Heart right ventricle (tissue), 16 donors: ENCODE results near the gene FSTL5. TPM values are rescaled to one million over a fixed set of nuclear protein-coding genes. Genes with fewer than 3 reads are reported as not detected.

Experiments used
- ATAC-seq, 8 donors: fragments of 200-7000 bp; cut with Tn5 transposase; one replicate each; pipeline ENCODE4 v1.9.1; 2020; ENCODE audit warnings: mild to moderate bottlenecking in 8 of 8, moderate library complexity in 8 of 8, moderate number of reproducible peaks in 1 of 8
- DNase-seq, 2 donors: peaks; one replicate each; pipeline ENCODE4 v3.0.0-alpha.2; 2020
- H3K27ac ChIP-seq, 10 donors: fragments of 200-600 bp; sonication (generic) in 2 of 10; one replicate each; pipeline versions ENCODE4 v1.5.0 to v1.8.0; 2020 to 2022; ENCODE audit warnings: mild to moderate bottlenecking in 3 of 10
- H3K27me3 ChIP-seq, 7 donors: fragments of 200-600 bp; one replicate each; pipeline ENCODE4 v1.8.0; 2021 to 2022; ENCODE audit warnings: mild to moderate bottlenecking in 2 of 7
- H3K36me3 ChIP-seq, 9 donors: fragments of 200-600 bp; sonication (generic) in 1 of 9; one replicate each; pipeline versions ENCODE4 v1.5.0 to v1.8.0; 2020 to 2022; ENCODE audit warnings: mild to moderate bottlenecking in 2 of 9
- H3K4me1 ChIP-seq, 9 donors: fragments of 200-600 bp; sonication (generic) in 1 of 9; one replicate each; pipeline versions ENCODE4 v1.5.0 to v1.8.0; 2020 to 2022; ENCODE audit warnings: mild to moderate bottlenecking in 4 of 9
- H3K4me3 ChIP-seq, 10 donors: fragments of 200-600 bp; sonication (generic) in 2 of 10; one replicate each; pipeline versions ENCODE4 v1.5.0 to v1.8.0; 2020 to 2022; ENCODE audit warnings: mild to moderate bottlenecking in 7 of 10, moderate library complexity in 2 of 10
- H3K9me3 ChIP-seq, 11 donors: fragments of 200-600 bp in 10 of 11; sonication (generic) in 2 of 11; one replicate each; pipeline versions ENCODE4 v1.5.0 to v1.8.0; 2013 to 2022; ENCODE audit warnings: mild to moderate bottlenecking in 2 of 11, control low read depth in 1 of 11, moderate library complexity in 1 of 11
- WGBS, 2 donors: extraction: QIAGEN DNeasy Blood & Tissue Kit; methylation state at CpG; one replicate each; pipeline ENCODE4 v1.1.7; 2013; ENCODE audit warnings: inconsistent platforms in 1 of 2; 5-methylcytosine and 5-hydroxymethylcytosine counted together
- intact Hi-C, 10 donors: fragments of 100-400 bp; cut with DNase I; formaldehyde crosslinking; loops; one replicate each; pipeline versions ENCODE4 v1.11.1 to v1.14.2; 2022
- polyA plus RNA-seq, 2 donors: library from polyadenylated mRNA; stranded (reverse); fragments of 200-250 nt; gene quantifications; one replicate each; pipeline ENCODE4 v1.2.3, GENCODE V29; 2013
- total RNA-seq, 10 donors: library from RNA; stranded (reverse); fragmentation: NEBNext Ultra II Directional in 3 of 10; extraction: Animal tissue kit (Norgen Biotek cat#: 25700) in 3 of 10; gene quantifications; one replicate each; pipeline versions ENCODE4 v1.2.1 to v1.2.4, GENCODE V29; 2021 to 2023
- TF ChIP-seq, protein P1 (sequence below), 9 donors: fragments of 200-600 bp; sonication (generic) in 2 of 9; IDR thresholded peaks; one replicate each; pipeline versions ENCODE4 v1.5.0 to v1.8.0; 2021 to 2022; ENCODE audit warnings: antibody characterized with exemption in 9 of 9, mild to moderate bottlenecking in 5 of 9, moderate library complexity in 1 of 9
- donor health status: Arrhythmogenic right ventricular cardiomyopathy.
- donor health status: ischemic (EF 13 %, LVEDD 7.1; RV severe dilation, severe dysfunction).
- donor health status: healthy with polysubstance abuse.
- donor health status: DM: no; HTN: yes; CAD: no.
- donor health status: DM: no; HTN: no; CAD: no.
- donor health status: ischemic (EF 25% LVEDD 6.9; RV normal size, moderate dysfunction).
- donor health status: ischemic (EF 25% LVEDD 5.7; RV mildly dilated, moderate dysfunction).
- donor health status: healthy.
- donor health status: DM: yes; HTN: yes; CAD: no.
- donor health status: Ischemic cardiomyopathy.
- donor health status: ischemic (EF 35%, LVEDD 5.7; RV mildly dilated, moderate dysfunction).
- donor health status: nonischemic (EF 11% LVEDD 7.7; RV severe dilation, severe dysfunction).
- donor health status: DM: yes; HTN: yes; CAD: no.
- donor health status: PGD.
- donor health status: ischemic (EF 29% LVEDD 5.4; RV normal size, mild dysfunction).
- donor health status: nonischemic (EF 23%, LVEDD 6.1; RV moderate dilation, normal function).

The FSTL5 gene
- total and polyA plus RNA-seq, 12 donors: 0.01 TPM; not detected in 11

DNA sequence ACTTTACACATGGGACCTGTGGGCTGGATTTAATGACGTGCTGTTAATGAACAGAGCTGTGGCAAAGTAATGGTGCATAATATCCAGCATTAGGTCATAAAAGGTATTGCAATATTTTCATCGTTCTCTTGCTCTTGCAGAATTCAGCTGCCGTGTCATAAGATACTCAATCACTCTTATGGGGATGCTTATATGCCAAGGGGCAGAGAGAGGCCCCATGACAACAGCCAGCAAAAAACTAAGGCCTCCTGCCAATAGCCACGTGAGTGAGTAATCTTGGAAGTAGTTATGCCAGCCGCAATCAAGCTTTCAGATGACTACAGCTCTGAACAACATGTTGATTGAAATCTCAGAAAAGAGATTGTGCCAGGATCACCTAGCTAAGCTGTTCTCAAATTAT lies 616.9 kb downstream of the FSTL5 start:
- TF ChIP-seq, protein P1, sequence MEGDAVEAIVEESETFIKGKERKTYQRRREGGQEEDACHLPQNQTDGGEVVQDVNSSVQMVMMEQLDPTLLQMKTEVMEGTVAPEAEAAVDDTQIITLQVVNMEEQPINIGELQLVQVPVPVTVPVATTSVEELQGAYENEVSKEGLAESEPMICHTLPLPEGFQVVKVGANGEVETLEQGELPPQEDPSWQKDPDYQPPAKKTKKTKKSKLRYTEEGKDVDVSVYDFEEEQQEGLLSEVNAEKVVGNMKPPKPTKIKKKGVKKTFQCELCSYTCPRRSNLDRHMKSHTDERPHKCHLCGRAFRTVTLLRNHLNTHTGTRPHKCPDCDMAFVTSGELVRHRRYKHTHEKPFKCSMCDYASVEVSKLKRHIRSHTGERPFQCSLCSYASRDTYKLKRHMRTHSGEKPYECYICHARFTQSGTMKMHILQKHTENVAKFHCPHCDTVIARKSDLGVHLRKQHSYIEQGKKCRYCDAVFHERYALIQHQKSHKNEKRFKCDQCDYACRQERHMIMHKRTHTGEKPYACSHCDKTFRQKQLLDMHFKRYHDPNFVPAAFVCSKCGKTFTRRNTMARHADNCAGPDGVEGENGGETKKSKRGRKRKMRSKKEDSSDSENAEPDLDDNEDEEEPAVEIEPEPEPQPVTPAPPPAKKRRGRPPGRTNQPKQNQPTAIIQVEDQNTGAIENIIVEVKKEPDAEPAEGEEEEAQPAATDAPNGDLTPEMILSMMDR (IDR thresholded peaks at IDR 0.05): no peak
- DNase-seq (no peak), ATAC-seq (no peak)
- Histone ChIP-seq H3K4me3 (no peak overlapping the region), H3K27ac (no peak overlapping the region), H3K27me3 (no peaks in the 10 kb centered on the region), H3K4me1 (no peaks in the 10 kb centered on the region), H3K36me3 (no peaks in the 10 kb centered on the region), H3K9me3 (peaks cover 0 to 6% (median 0%) of the 10 kb centered on the region in 11 donors)
- intact Hi-C loops: no loop called here
- WGBS, 2 donors: 55 to 57% methylated on average over 5 of the region's 5 CpGs

DNA sequence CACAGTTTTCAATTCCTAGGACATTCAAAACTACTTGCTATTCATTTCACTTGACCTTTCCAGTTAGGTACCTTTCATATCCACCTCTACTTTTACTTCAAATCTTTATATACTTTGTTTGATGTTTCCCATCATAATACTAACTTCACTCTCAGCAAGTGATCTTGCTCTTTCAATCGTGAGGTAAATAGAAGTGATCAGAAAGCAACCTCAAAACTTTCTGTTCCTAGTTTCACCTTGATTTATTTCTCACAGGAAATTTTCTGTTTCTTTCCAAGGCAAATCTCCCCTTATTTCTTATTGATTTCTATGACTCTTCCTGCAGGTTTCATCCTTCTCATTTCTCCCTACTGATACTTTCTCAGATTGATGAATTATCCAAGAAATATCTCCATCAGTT lies 623.5 kb downstream of the FSTL5 start:
- Histone ChIP-seq H3K36me3 (no peaks in the 10 kb centered on the region), H3K4me3 (no peak overlapping the region), H3K4me1 (no peaks in the 10 kb centered on the region), H3K27ac (no peak overlapping the region), H3K9me3 (peaks cover 0 to 10% (median 0%) of the 10 kb centered on the region in 11 donors), H3K27me3 (no peaks in the 10 kb centered on the region)
- TF ChIP-seq, protein P1 (IDR thresholded peaks at IDR 0.05): no peak
- ATAC-seq (no peak), DNase-seq (no peak)
- WGBS, 2 donors: 71 to 83% methylated on average over 1 of the region's 1 CpG
- intact Hi-C loops: no loop called here

DNA sequence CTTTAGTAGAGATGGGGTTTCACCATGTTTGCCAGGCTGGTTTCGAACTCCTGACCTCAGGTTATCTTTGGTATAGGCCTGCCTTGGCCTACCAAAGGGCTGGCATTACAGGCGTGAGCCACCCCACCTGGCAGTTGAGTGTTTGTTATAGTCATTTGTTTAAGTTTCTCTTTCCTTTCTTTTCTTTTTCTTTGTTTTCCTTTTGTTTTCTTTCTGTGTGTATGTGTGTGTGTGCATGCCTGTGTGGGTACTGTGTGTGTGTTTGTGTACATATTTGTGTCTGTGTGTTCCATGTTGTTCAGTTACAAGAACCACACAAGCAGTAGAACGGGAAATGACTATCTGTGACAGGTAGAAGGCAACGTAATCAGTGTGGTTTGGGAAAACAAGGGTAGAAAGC lies 624.9 kb downstream of the FSTL5 start:
- H3K9me3 ChIP-seq: peaks cover 0 to 4% (median 0%) of the 10 kb centered on the region in 11 donors
- intact Hi-C loops: no loop called here
- ATAC-seq (no peak), DNase-seq (no peak)
- no peak overlapping the region for H3K4me3 ChIP-seq
- no peak overlapping the region for H3K27ac ChIP-seq
- TF ChIP-seq, protein P1 (IDR thresholded peaks at IDR 0.05): no peak
- H3K27me3 ChIP-seq: no peaks in the 10 kb centered on the region
- no peaks in the 10 kb centered on the region for H3K36me3 ChIP-seq
- H3K4me1 ChIP-seq: no peaks in the 10 kb centered on the region
- 80 to 81% methylated on average over 4 of the region's 4 CpGs for WGBS, 2 donors

DNA sequence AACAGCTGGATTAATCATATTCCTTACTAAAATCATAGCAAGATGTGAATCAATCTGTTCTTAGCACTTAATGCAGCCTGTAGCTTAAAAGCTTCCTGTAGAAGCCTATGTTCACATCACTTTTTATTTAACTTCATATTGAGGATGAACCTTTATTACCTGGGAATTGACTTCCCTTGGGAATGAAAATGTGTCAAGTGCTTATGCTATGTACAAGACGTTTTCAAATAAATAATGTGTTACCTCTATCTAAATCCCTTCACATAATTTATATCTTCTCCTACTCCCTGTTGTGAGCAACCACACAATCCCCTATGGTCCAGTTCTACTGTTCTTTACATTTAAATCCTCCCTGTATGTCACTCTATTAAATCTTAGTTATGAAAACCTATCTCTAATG lies 633.1 kb downstream of the FSTL5 start:
- intact Hi-C loops: loop anchor here in 1 of 10 donors (5.0 kb wide), 1 partner anchor 267 kb away; no protein-coding TSS in a partner anchor
- 46 to 51% methylated on average over 1 of the region's 1 CpG for WGBS, 2 donors
- H3K9me3 ChIP-seq: peaks cover 0 to 7% (median 0%) of the 10 kb centered on the region in 11 donors
- TF ChIP-seq, protein P1 (IDR thresholded peaks at IDR 0.05): no peak
- ATAC-seq (no peak), DNase-seq (no peak)
- no peak overlapping the region for H3K27ac ChIP-seq
- H3K27me3 ChIP-seq: no peaks in the 10 kb centered on the region
- H3K4me3 ChIP-seq: no peak overlapping the region
- no peaks in the 10 kb centered on the region for H3K4me1 ChIP-seq
- H3K36me3 ChIP-seq: no peaks in the 10 kb centered on the region
